ENCODE data around the gene KCNC4. TPM values are rescaled to one million over a fixed set of nuclear protein-coding genes. Genes with fewer than 3 reads are reported as not detected.

Gene KCNC4
- total and polyA plus RNA-seq, 2 of the 4 experiments (the other 2 are of a cell fraction) = 0.18 to 2.3 TPM

- no peak overlapping the region for H3K18ac ChIP-seq (ENCODE audit: low read depth, low read length)
- no peaks in the 10 kb centered on the region for H3K36me3 ChIP-seq (ENCODE audit: control insufficient read depth, insufficient read depth, low read length)
- no peak for DNase-seq
- H4K91ac ChIP-seq (ENCODE audit: insufficient read depth, low read depth, low read length) = no peak overlapping the region
- H3K27ac ChIP-seq (ENCODE audit: insufficient read depth, low read length) = no peak overlapping the region
- intact Hi-C loops (cut with micrococcal nuclease) = no loop called here
- ChIA-PET POLR2A (ENCODE audit: unreplicated experiment) (no interaction called here), CTCF (no interaction called here)
- H2BK5ac ChIP-seq (ENCODE audit: low read depth, low read length, poor library complexity, severe bottlenecking) = no peak overlapping the region
- no peak overlapping the region for H2AK9ac ChIP-seq (replicated peaks; ENCODE audit: low read depth, low read length, poor library complexity)
- no peaks in the 10 kb centered on the region for H4K20me1 ChIP-seq (ENCODE audit: insufficient read depth, low read length)
- no peak overlapping the region for H2BK15ac ChIP-seq (ENCODE audit: low read depth, low read length)
- no peaks in the 10 kb centered on the region for H3K79me1 ChIP-seq (ENCODE audit: low read depth in 1 of 2, low read length in 2 of 2)
- H3K27me3 ChIP-seq (ENCODE audit: control insufficient read depth, insufficient read depth, low read length) = peaks cover 27% of the 10 kb centered on the region; the same call in 1 of the 2 replicates
- H4K5ac ChIP-seq (ENCODE audit: low read depth, low read length) = no peak overlapping the region
- H2BK20ac ChIP-seq (ENCODE audit: low read depth, low read length) = no peak overlapping the region
- H2BK120ac ChIP-seq (ENCODE audit: low read depth, low read length) = no peak overlapping the region
- no TSS peak for BruUV-seq (replicated peaks)
- no peak overlapping the region for H3K9ac ChIP-seq (ENCODE audit: low read depth, low read length)
- H3K4me1 ChIP-seq (ENCODE audit: control insufficient read depth, insufficient read depth, low read length) = peaks cover 7% of the 10 kb centered on the region
- no peak overlapping the region for H3K4me2 ChIP-seq (ENCODE audit: low read depth, low read length)
- no peak overlapping the region for H3K4ac ChIP-seq (ENCODE audit: low read depth, low read length)
- no peak overlapping the region for H2AK5ac ChIP-seq (ENCODE audit: low read depth, low read length)
- TF ChIP-seq FOS (IDR thresholded peaks at IDR 0.05; ENCODE audit: low read depth, low read length) = no peak
- TF ChIP-seq MXI1 (IDR thresholded peaks at IDR 0.05; ENCODE audit: borderline replicate concordance, low read depth, low read length) = no peak
- TF ChIP-seq RFX5 (IDR thresholded peaks at IDR 0.05; ENCODE audit: low read depth, low read length) = no peak
- no peak for TF ChIP-seq MAFK (IDR thresholded peaks at IDR 0.05; ENCODE audit: low read depth, low read length)
- no peak overlapping the region for H4K8ac ChIP-seq (ENCODE audit: low read depth in 2 of 2, low read length in 2 of 2)
- H3K9me3 ChIP-seq (ENCODE audit: control insufficient read depth, insufficient read depth, low read length) = no peaks in the 10 kb centered on the region
- ATAC-seq (ENCODE audit: low read depth) = no peak
- H3K56ac ChIP-seq (ENCODE audit: extremely low read depth, insufficient read depth, low read length) = no peak overlapping the region
- dilution Hi-C loops (cut with HindIII; ENCODE audit: low sequenced_read_pairs, unreplicated experiment) = no loop called here
- H2AFZ ChIP-seq (replicated peaks; ENCODE audit: low read length, poor library complexity) = no peak overlapping the region
- H3K23ac ChIP-seq (ENCODE audit: low read depth, low read length) = no peak overlapping the region
- in situ Hi-C loops (cut with MboI; ENCODE audit: low sequenced_read_pairs) = no loop called here
- no peaks in the 10 kb centered on the region for H3K9me1 ChIP-seq (ENCODE audit: insufficient read depth, low read length)
- H3K14ac ChIP-seq (replicated peaks; ENCODE audit: low read depth, low read length) = no peak overlapping the region
- WGBS, 2 experiments (ENCODE audit: extremely low coverage in 2 of 2, insufficient read length in 1 of 2) = 47% methylated on average over 4 of the region's 13 CpGs; no CpG with 5 or more reads in 1 of the 2 experiments
- H3K4me3 ChIP-seq (ENCODE audit: insufficient read depth, low read depth, low read length) = no peak overlapping the region
These were observed 39.1 kb upstream of the KCNC4 start for GRCh38 chr1:110170766-110171733.
